HEK293 (cell line): Measurements from ENCODE around the gene CDH12.

Experiments used
- CTCF ChIA-PET: fragments of 350-600 bp; formaldehyde crosslinking; extraction: SDS; loops from one replicate; lab custom pipeline; 2021; ENCODE audit warnings: antibody characterized with exemption; lab: Yijun Ruan, JAX
- POLR2A ChIA-PET: fragments of 300-600 bp; formaldehyde crosslinking; extraction: SDS; loops from one replicate; lab custom pipeline; 2020; ENCODE audit warnings: antibody characterized with exemption, inconsistent platforms; lab: Yijun Ruan, JAX
- H3K27ac ChIP-seq: fragments of 200-500 bp; sonication (Bioruptor generic); 2 replicates; pipeline ENCODE4 v1.5.1; 2014; ENCODE audit warnings: low read depth, low read length, control low read depth, inconsistent platforms; ENCODE audit errors: extremely low read depth
- H3K36me3 ChIP-seq, 2 experiments: fragments of 200-500 bp in 1 of 2; sonication (Bioruptor generic) in 1 of 2; 1 replicate in 1 of 2; 2 replicates in 1 of 2; pipeline ENCODE4 v1.5.1; 2014 to 2017; ENCODE audit warnings: inconsistent platforms in 2 of 2, low read length in 2 of 2; ENCODE audit not compliant: control insufficient read depth in 2 of 2, insufficient read depth in 1 of 2
- H3K4me1 ChIP-seq: fragments of 200-500 bp; sonication (Bioruptor generic); 2 replicates; pipeline ENCODE4 v1.5.1; 2014; ENCODE audit warnings: mild to moderate bottlenecking, low read length, inconsistent platforms; ENCODE audit not compliant: control insufficient read depth, insufficient read depth
- H3K4me3 ChIP-seq: 2 replicates; pipeline ENCODE4 v1.5.1; 2011; ENCODE audit warnings: low read depth, mild to moderate bottlenecking, control low read depth, low read length, moderate library complexity
- H3K9me3 ChIP-seq: fragments of 200-500 bp; sonication (Bioruptor generic); 2 replicates; pipeline ENCODE4 v1.5.1; 2014; ENCODE audit warnings: low read depth, low read length, inconsistent platforms; ENCODE audit not compliant: control insufficient read depth, insufficient read depth
- CTCF ChIP-seq: fragments of 450-650 bp; formaldehyde crosslinking; IDR thresholded peaks from 2 replicates; pipeline ENCODE4 v1.5.1; 2016; ENCODE audit warnings: missing biosample characterization, missing genetic modification characterization
- GLIS1 ChIP-seq: fragments of 450-650 bp; formaldehyde crosslinking; IDR thresholded peaks from 2 replicates; pipeline ENCODE4 v1.5.1; 2016; ENCODE audit warnings: missing biosample characterization, missing genetic modification characterization
- MYNN ChIP-seq: fragments of 450-650 bp; formaldehyde crosslinking; IDR thresholded peaks from 2 replicates; pipeline ENCODE4 v1.5.1; 2016; ENCODE audit warnings: missing biosample characterization, missing genetic modification characterization, borderline replicate concordance
- MZF1 ChIP-seq: fragments of 450-650 bp; formaldehyde crosslinking; IDR thresholded peaks from 2 replicates; pipeline ENCODE4 v1.5.1; 2017; ENCODE audit warnings: missing biosample characterization, missing genetic modification characterization, borderline replicate concordance
- PATZ1 ChIP-seq: fragments of 450-650 bp; formaldehyde crosslinking; IDR thresholded peaks from 2 replicates; pipeline ENCODE4 v1.5.1; 2016; ENCODE audit warnings: missing biosample characterization, missing genetic modification characterization
- PRDM1 ChIP-seq: fragments of 450-650 bp; formaldehyde crosslinking; IDR thresholded peaks from 2 replicates; pipeline ENCODE4; 2016; ENCODE audit warnings: missing biosample characterization, missing genetic modification characterization
- REPIN1 ChIP-seq: fragments of 450-650 bp; formaldehyde crosslinking; IDR thresholded peaks from 2 replicates; pipeline ENCODE4 v1.5.1; 2017; ENCODE audit warnings: missing biosample characterization, missing genetic modification characterization, low read depth
- SCRT2 ChIP-seq: fragments of 450-650 bp; formaldehyde crosslinking; IDR thresholded peaks from 2 replicates; pipeline ENCODE4 v1.5.1; 2016; ENCODE audit warnings: missing biosample characterization, missing genetic modification characterization
- TRIM28 ChIP-seq: IDR thresholded peaks from 2 replicates; pipeline ENCODE4 v1.6.1; 2011; ENCODE audit warnings: low read length, control low read depth, borderline replicate concordance
- ZBTB1 ChIP-seq: fragments of 450-650 bp; formaldehyde crosslinking; IDR thresholded peaks from 2 replicates; pipeline ENCODE4 v1.5.1; 2016; ENCODE audit warnings: missing biosample characterization, missing genetic modification characterization
- ZBTB17 ChIP-seq: fragments of 450-650 bp; formaldehyde crosslinking; IDR thresholded peaks from 2 replicates; pipeline ENCODE4 v1.5.1; 2016; ENCODE audit warnings: missing biosample characterization, missing genetic modification characterization
- ZFP69B ChIP-seq: fragments of 450-650 bp; formaldehyde crosslinking; IDR thresholded peaks from 2 replicates; pipeline ENCODE4 v1.5.1; 2016; ENCODE audit warnings: missing biosample characterization, missing genetic modification characterization
- ZNF155 ChIP-seq: fragments of 450-650 bp; formaldehyde crosslinking; IDR thresholded peaks from 2 replicates; pipeline ENCODE4 v1.5.1; 2016; ENCODE audit warnings: missing biosample characterization, missing genetic modification characterization
- ZNF223 ChIP-seq: fragments of 450-650 bp; formaldehyde crosslinking; IDR thresholded peaks from 2 replicates; pipeline ENCODE4 v1.5.1; 2016; ENCODE audit warnings: missing biosample characterization, missing genetic modification characterization
- ZNF341 ChIP-seq: fragments of 450-650 bp; formaldehyde crosslinking; IDR thresholded peaks from 2 replicates; pipeline ENCODE4; 2016; ENCODE audit warnings: low read depth, missing biosample characterization, missing genetic modification characterization
- ZNF391 ChIP-seq: fragments of 450-650 bp; formaldehyde crosslinking; IDR thresholded peaks from 2 replicates; pipeline ENCODE4 v1.5.1; 2016; ENCODE audit warnings: low read depth, missing biosample characterization, missing genetic modification characterization, borderline replicate concordance
- ZNF426 ChIP-seq: fragments of 450-650 bp; formaldehyde crosslinking; IDR thresholded peaks from 2 replicates; pipeline ENCODE4 v1.5.1; 2017; ENCODE audit warnings: missing biosample characterization, missing genetic modification characterization, mild to moderate bottlenecking, inconsistent platforms, moderate library complexity
- ZNF548 ChIP-seq: fragments of 450-650 bp; formaldehyde crosslinking; IDR thresholded peaks from 2 replicates; pipeline ENCODE4 v1.5.1; 2016; ENCODE audit warnings: missing biosample characterization, missing genetic modification characterization
- ZNF555 ChIP-seq: fragments of 450-650 bp; formaldehyde crosslinking; conservative IDR thresholded peaks from 2 replicates; pipeline ENCODE4 v1.5.1; 2017; ENCODE audit warnings: missing biosample characterization, mild to moderate bottlenecking, missing genetic modification characterization, inconsistent platforms
- ZNF600 ChIP-seq: fragments of 450-650 bp; formaldehyde crosslinking; IDR thresholded peaks from 2 replicates; pipeline ENCODE4 v1.5.1; 2016; ENCODE audit warnings: missing biosample characterization, missing genetic modification characterization
- ZNF670 ChIP-seq: fragments of 450-650 bp; formaldehyde crosslinking; IDR thresholded peaks from 2 replicates; pipeline ENCODE4 v1.5.1; 2016; ENCODE audit warnings: missing biosample characterization, missing genetic modification characterization, low read depth
- ZNF830 ChIP-seq: fragments of 450-650 bp; IDR thresholded peaks from 2 replicates; pipeline ENCODE4 v1.5.0; 2018; ENCODE audit warnings: missing biosample characterization, missing genetic modification characterization, low read depth, mild to moderate bottlenecking, moderate library complexity
- TF ChIP-seq, protein P1 (sequence below): fragments of 450-650 bp; formaldehyde crosslinking; IDR thresholded peaks from 2 replicates; pipeline ENCODE4 v1.5.1; 2016; ENCODE audit warnings: missing biosample characterization, missing genetic modification characterization
- TF ChIP-seq, protein P2 (sequence below): fragments of 450-650 bp; formaldehyde crosslinking; IDR thresholded peaks from 2 replicates; pipeline ENCODE4 v1.5.1; 2016; ENCODE audit warnings: missing biosample characterization, missing genetic modification characterization
- TF ChIP-seq, protein P3 (sequence below): fragments of 450-650 bp; formaldehyde crosslinking; IDR thresholded peaks from 2 replicates; pipeline ENCODE4 v1.5.1; 2016; ENCODE audit warnings: missing biosample characterization, missing genetic modification characterization, low read depth

CDH12 gene

DNA sequence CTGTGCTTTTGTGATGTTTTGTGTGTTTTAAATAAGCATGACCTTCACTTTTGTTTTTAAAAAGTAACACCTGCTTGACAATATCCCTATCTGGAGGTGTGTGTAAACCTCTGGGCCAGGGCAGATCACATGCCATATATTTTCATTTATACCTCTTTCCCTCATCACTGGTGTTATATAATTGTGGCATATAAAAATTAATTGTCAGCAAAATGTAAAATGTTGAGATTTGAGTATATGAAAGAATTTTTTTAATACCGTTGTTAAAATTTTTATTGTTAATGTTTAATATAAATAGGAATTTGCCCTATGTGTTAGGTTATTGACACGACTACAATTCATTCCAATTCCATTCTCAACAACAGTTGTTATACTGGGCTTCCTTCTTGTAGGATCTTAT, 6.5 kb downstream of the CDH12 start:
- no peak overlapping the region for H3K4me3 ChIP-seq
- ChIA-PET CTCF (no interaction called here), POLR2A (no interaction called here)
- H3K9me3 ChIP-seq: no peaks in the 10 kb centered on the region
- H3K27ac ChIP-seq: no peak overlapping the region
- TF ChIP-seq ZFP69B (tag by site-specific recombination) (no peak), TRIM28 (no peak), SCRT2 (tag by site-specific recombination) (no peak), ZNF830 (tag by site-specific recombination) (no peak), MZF1 (no peak), REPIN1 (tag by site-specific recombination) (no peak)
- H3K4me1 ChIP-seq: no peaks in the 10 kb centered on the region
- no peaks in the 10 kb centered on the region for H3K36me3 ChIP-seq

- Histone ChIP-seq H3K4me3 (no peak overlapping the region), H3K36me3 (no peaks in the 10 kb centered on the region), H3K4me1 (no peaks in the 10 kb centered on the region), H3K27ac (no peak overlapping the region), H3K9me3 (no peaks in the 10 kb centered on the region)
- ChIA-PET CTCF (no interaction called here), POLR2A (no interaction called here)
- TF ChIP-seq CTCF (tag by site-specific recombination) (no peak), GLIS1 (tag by site-specific recombination) (no peak), ZBTB1 (tag by site-specific recombination) (no peak), ZBTB17 (tag by site-specific recombination) (no peak), PATZ1 (tag by site-specific recombination) (no peak)
- TF ChIP-seq, protein P1, sequence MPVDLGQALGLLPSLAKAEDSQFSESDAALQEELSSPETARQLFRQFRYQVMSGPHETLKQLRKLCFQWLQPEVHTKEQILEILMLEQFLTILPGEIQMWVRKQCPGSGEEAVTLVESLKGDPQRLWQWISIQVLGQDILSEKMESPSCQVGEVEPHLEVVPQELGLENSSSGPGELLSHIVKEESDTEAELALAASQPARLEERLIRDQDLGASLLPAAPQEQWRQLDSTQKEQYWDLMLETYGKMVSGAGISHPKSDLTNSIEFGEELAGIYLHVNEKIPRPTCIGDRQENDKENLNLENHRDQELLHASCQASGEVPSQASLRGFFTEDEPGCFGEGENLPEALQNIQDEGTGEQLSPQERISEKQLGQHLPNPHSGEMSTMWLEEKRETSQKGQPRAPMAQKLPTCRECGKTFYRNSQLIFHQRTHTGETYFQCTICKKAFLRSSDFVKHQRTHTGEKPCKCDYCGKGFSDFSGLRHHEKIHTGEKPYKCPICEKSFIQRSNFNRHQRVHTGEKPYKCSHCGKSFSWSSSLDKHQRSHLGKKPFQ (tag by site-specific recombination): no peak
Measured at GRCh38 chr5:22844636-22845035, 8.5 kb downstream of the CDH12 start.

GRCh38 chr5:22844155-22844554, 9.0 kb downstream of the CDH12 start:
- Histone ChIP-seq H3K9me3 (no peaks in the 10 kb centered on the region), H3K36me3 (no peaks in the 10 kb centered on the region), H3K4me3 (no peak overlapping the region), H3K4me1 (no peaks in the 10 kb centered on the region), H3K27ac (no peak overlapping the region)
- ChIA-PET POLR2A (no interaction called here), CTCF (no interaction called here)
- TF ChIP-seq PRDM1 (tag by site-specific recombination) (no peak), ZNF600 (tag by site-specific recombination) (no peak), ZNF341 (tag by site-specific recombination) (no peak), ZNF548 (tag by site-specific recombination) (no peak), ZNF670 (tag by site-specific recombination) (no peak), ZNF391 (tag by site-specific recombination) (no peak), ZNF155 (tag by site-specific recombination) (no peak), MYNN (tag by site-specific recombination) (no peak), ZNF223 (no peak), ZNF426 (tag by site-specific recombination) (no peak), ZNF555 (tag by site-specific recombination) (no peak)
- TF ChIP-seq, protein P2, sequence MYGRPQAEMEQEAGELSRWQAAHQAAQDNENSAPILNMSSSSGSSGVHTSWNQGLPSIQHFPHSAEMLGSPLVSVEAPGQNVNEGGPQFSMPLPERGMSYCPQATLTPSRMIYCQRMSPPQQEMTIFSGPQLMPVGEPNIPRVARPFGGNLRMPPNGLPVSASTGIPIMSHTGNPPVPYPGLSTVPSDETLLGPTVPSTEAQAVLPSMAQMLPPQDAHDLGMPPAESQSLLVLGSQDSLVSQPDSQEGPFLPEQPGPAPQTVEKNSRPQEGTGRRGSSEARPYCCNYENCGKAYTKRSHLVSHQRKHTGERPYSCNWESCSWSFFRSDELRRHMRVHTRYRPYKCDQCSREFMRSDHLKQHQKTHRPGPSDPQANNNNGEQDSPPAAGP: no peak
- TF ChIP-seq, protein P3, sequence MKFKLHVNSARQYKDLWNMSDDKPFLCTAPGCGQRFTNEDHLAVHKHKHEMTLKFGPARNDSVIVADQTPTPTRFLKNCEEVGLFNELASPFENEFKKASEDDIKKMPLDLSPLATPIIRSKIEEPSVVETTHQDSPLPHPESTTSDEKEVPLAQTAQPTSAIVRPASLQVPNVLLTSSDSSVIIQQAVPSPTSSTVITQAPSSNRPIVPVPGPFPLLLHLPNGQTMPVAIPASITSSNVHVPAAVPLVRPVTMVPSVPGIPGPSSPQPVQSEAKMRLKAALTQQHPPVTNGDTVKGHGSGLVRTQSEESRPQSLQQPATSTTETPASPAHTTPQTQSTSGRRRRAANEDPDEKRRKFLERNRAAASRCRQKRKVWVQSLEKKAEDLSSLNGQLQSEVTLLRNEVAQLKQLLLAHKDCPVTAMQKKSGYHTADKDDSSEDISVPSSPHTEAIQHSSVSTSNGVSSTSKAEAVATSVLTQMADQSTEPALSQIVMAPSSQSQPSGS (tag by site-specific recombination): no peak
